H1 (cell line): ENCODE results near the gene CTIF. TPM values are rescaled to one million over a fixed set of nuclear protein-coding genes. Genes with fewer than 3 reads are reported as not detected.
A peak's percentile ranks its signal among the peaks of the same experiment; 100 is the strongest.

Source experiments
- CTCF ChIA-PET: fragments of 300-600 bp; sonication (Branson Sonifier 250); formaldehyde crosslinking; loops from one replicate; lab custom pipeline; 2021; ENCODE audit not compliant: partially characterized antibody; lab: Charles Lee
- POLR2A ChIA-PET: fragments of 300-600 bp; sonication (Branson Sonifier 250); formaldehyde crosslinking; loops from one replicate; lab custom pipeline; 2021; ENCODE audit warnings: inconsistent platforms; ENCODE audit not compliant: partially characterized antibody; lab: Charles Lee
- DNase-seq, 2 experiments: peaks; one replicate each; pipeline versions ENCODE4 v3.0.0 to v3.0.0-alpha.2; 2010 to 2022; ENCODE audit warnings: low spot score in 2 of 2, low read depth in 1 of 2, mixed read lengths in 1 of 2
- FAIRE-seq: peaks from 2 replicates; lab custom pipeline; 2011; peaks lifted over from hg19 to GRCh38; lab: Jason Lieb, UNC
- H2AFZ ChIP-seq: 2 replicates; pipeline ENCODE4 v1.8.1; 2012; ENCODE audit warnings: low read length, inconsistent platforms
- H2AK5ac ChIP-seq: 2 replicates; pipeline ENCODE4 v1.6.1; 2013; ENCODE audit warnings: low read depth, low read length
- H2BK120ac ChIP-seq: replicated peaks from 2 replicates; pipeline ENCODE3; 2013; ENCODE audit warnings: low read depth, low read length, inconsistent platforms
- H2BK12ac ChIP-seq: 2 replicates; pipeline ENCODE4 v1.6.1; 2013; ENCODE audit warnings: low read depth, low read length
- H2BK15ac ChIP-seq: 2 replicates; pipeline ENCODE4 v1.6.1; 2013; ENCODE audit warnings: low read length
- H2BK20ac ChIP-seq: 2 replicates; pipeline ENCODE4 v1.6.1; 2013; ENCODE audit warnings: low read length
- H2BK5ac ChIP-seq: 2 replicates; pipeline ENCODE4 v1.6.1; 2013; ENCODE audit warnings: low read depth, low read length
- H3K14ac ChIP-seq: 2 replicates; pipeline ENCODE4 v1.6.1; 2013; ENCODE audit warnings: inconsistent platforms; ENCODE audit not compliant: insufficient read length
- H3K18ac ChIP-seq: 2 replicates; pipeline ENCODE4 v1.6.1; 2013; ENCODE audit warnings: low read length; ENCODE audit errors: extremely low read depth
- H3K23ac ChIP-seq: 2 replicates; pipeline ENCODE4 v1.6.1; 2013; ENCODE audit warnings: inconsistent platforms; ENCODE audit not compliant: insufficient read length
- H3K23me2 ChIP-seq: 2 replicates; pipeline ENCODE4 v1.6.1; 2013; ENCODE audit warnings: low read depth, low read length
- H3K27ac ChIP-seq: 2 replicates; pipeline ENCODE4 v1.6.1; 2011; ENCODE audit warnings: low read depth, low read length, inconsistent platforms
- H3K27me3 ChIP-seq, 4 experiments: replicated peaks in 1 of 4; 1 replicate in 1 of 4; 2 replicates in 3 of 4; pipeline versions ENCODE4 v1.6.1 to v1.8.1; 2011 to 2013; ENCODE audit warnings: low read length in 3 of 4, mild to moderate bottlenecking in 3 of 4, inconsistent platforms in 2 of 4, mixed read lengths in 2 of 4, moderate library complexity in 1 of 4; ENCODE audit not compliant: control insufficient read depth in 3 of 4, insufficient read depth in 3 of 4; ENCODE audit errors: extremely low read depth in 1 of 4
- H3K36me3 ChIP-seq, 4 experiments: 2 replicates each; pipeline versions ENCODE4 v1.6.1 to v1.8.1; 2011 to 2013; ENCODE audit warnings: mild to moderate bottlenecking in 4 of 4, low read length in 3 of 4, moderate library complexity in 2 of 4, control low read depth in 1 of 4, inconsistent platforms in 1 of 4; ENCODE audit not compliant: insufficient read depth in 4 of 4, control insufficient read depth in 2 of 4
- H3K4ac ChIP-seq: replicated peaks from 2 replicates; pipeline ENCODE3; 2013; ENCODE audit warnings: low read length, low read depth, mixed read lengths, inconsistent platforms; ENCODE audit not compliant: insufficient read length
- H3K4me1 ChIP-seq, 4 experiments: replicated peaks in 1 of 4; 1 replicate in 1 of 4; 2 replicates in 3 of 4; pipeline versions ENCODE4 v1.6.1 to v1.8.1; 2011 to 2013; ENCODE audit warnings: low read length in 3 of 4, inconsistent platforms in 2 of 4, mixed read lengths in 1 of 4; ENCODE audit not compliant: insufficient read depth in 4 of 4, control insufficient read depth in 3 of 4
- H3K4me2 ChIP-seq, 2 experiments: 2 replicates each; pipeline versions ENCODE4 v1.6.1 to v1.8.1; 2011 to 2013; ENCODE audit warnings: low read depth in 2 of 2, low read length in 2 of 2, control low read depth in 1 of 2, inconsistent platforms in 1 of 2, mild to moderate bottlenecking in 1 of 2; ENCODE audit not compliant: insufficient read depth in 1 of 2
- H3K4me3 ChIP-seq, 4 experiments: fragments of 200-600, 300-600 bp in 1 of 4; sonication (generic), shearing (Covaris generic), sonication (Bioruptor Twin) in 1 of 4; 2 replicates each; pipeline versions ENCODE4 v1.5.1 to v1.8.1; 2011 to 2016; ENCODE audit warnings: low read length in 4 of 4, low read depth in 3 of 4, control low read depth in 2 of 4, inconsistent platforms in 2 of 4, mild to moderate bottlenecking in 2 of 4, mixed read lengths in 1 of 4, moderate library complexity in 1 of 4; ENCODE audit not compliant: insufficient read depth in 2 of 4; ENCODE audit errors: extremely low read depth in 1 of 4
- H3K56ac ChIP-seq: replicated peaks from 2 replicates; pipeline ENCODE3; 2013; ENCODE audit warnings: low read depth, mild to moderate bottlenecking, mixed read lengths, low read length, inconsistent platforms; ENCODE audit not compliant: insufficient read length
- H3K79me1 ChIP-seq: 2 replicates; pipeline ENCODE4 v1.6.1; 2013; ENCODE audit warnings: low read depth, low read length, control low read depth
- H3K79me2 ChIP-seq, 2 experiments: 2 replicates each; pipeline versions ENCODE4 v1.6.1 to v1.8.1; 2012 to 2013; ENCODE audit warnings: low read length in 2 of 2, mild to moderate bottlenecking in 2 of 2, inconsistent platforms in 1 of 2; ENCODE audit not compliant: insufficient read depth in 2 of 2, control insufficient read depth in 1 of 2
- H3K9ac ChIP-seq, 4 experiments: replicated peaks in 1 of 4; 1 replicate in 1 of 4; 2 replicates in 3 of 4; pipeline versions ENCODE4 v1.6.1 to v1.8.1; 2011 to 2013; ENCODE audit warnings: low read depth in 3 of 4, low read length in 3 of 4, control low read depth in 2 of 4, mild to moderate bottlenecking in 2 of 4, moderate library complexity in 2 of 4, inconsistent platforms in 1 of 4; ENCODE audit errors: extremely low read depth in 1 of 4
- H3K9me3 ChIP-seq, 2 experiments: 2 replicates each; pipeline versions ENCODE4 v1.6.1 to v1.8.1; 2012 to 2013; ENCODE audit warnings: mild to moderate bottlenecking in 2 of 2, moderate library complexity in 2 of 2, control low read depth in 1 of 2, inconsistent platforms in 1 of 2, low read depth in 1 of 2, low read length in 1 of 2, mixed read lengths in 1 of 2; ENCODE audit not compliant: insufficient read depth in 2 of 2
- H4K20me1 ChIP-seq, 2 experiments: replicated peaks in 1 of 2; 2 replicates each; pipeline versions ENCODE3 to v1.8.1; 2011 to 2013; ENCODE audit warnings: inconsistent platforms in 2 of 2, low read length in 2 of 2, mild to moderate bottlenecking in 1 of 2; ENCODE audit not compliant: insufficient read depth in 2 of 2, control insufficient read depth in 1 of 2
- H4K5ac ChIP-seq: 2 replicates; pipeline ENCODE4 v1.6.1; 2013; ENCODE audit warnings: low read length, low read depth, mixed read lengths, inconsistent platforms; ENCODE audit not compliant: insufficient read length
- H4K8ac ChIP-seq: 2 replicates; pipeline ENCODE4 v1.8.0; 2013; ENCODE audit warnings: mild to moderate bottlenecking, moderate library complexity, low read length, inconsistent platforms; ENCODE audit not compliant: insufficient read depth; ENCODE audit errors: extremely low read depth
- H4K91ac ChIP-seq: replicated peaks from 2 replicates; pipeline ENCODE3; 2013; ENCODE audit warnings: low read length, mixed read lengths, inconsistent platforms; ENCODE audit not compliant: insufficient read length
- KDM1A ChIP-seq: fragments of 200-600, 300-600 bp; sonication (generic); IDR thresholded peaks from 2 replicates; pipeline ENCODE4 v1.7.1; 2016; ENCODE audit warnings: mild to moderate bottlenecking, low read length, borderline replicate concordance
- SIN3A ChIP-seq, 2 experiments: IDR thresholded peaks in 1 of 2; conservative IDR thresholded peaks in 1 of 2; 2 replicates each; pipeline ENCODE4 v1.6.1; 2011 to 2012; ENCODE audit warnings: low read length in 2 of 2, improper control_type of control experiment in 1 of 2, low read depth in 1 of 2, mild to moderate bottlenecking in 1 of 2
- WGBS, 2 experiments: shearing (Covaris generic) in 1 of 2; methylation state at CpG; one replicate each; pipeline versions ENCODE4 v1.1.6 to v1.1.7; 2013 to 2015; ENCODE audit warnings: low lambda C conversion rate in 2 of 2, mixed read lengths in 2 of 2, inconsistent platforms in 1 of 2, low coverage in 1 of 2, missing lambda C conversion rate in 1 of 2; ENCODE audit not compliant: insufficient replicate concordance in 2 of 2, insufficient coverage in 1 of 2, insufficient read length in 1 of 2; ENCODE audit errors: extremely low coverage in 1 of 2, missing lambda C conversion rate in 1 of 2; 5-methylcytosine and 5-hydroxymethylcytosine counted together
- polyA plus RNA-seq, 7 experiments: library from polyadenylated mRNA; depleted of rRNA in 3 of 7; stranded (reverse) in 5 of 7; unstranded in 2 of 7; fragments of >200 nt in 5 of 7; fragments of 200-250 nt in 2 of 7; gene quantifications; 1 replicate in 5 of 7; 2 replicates in 1 of 7; 4 replicates in 1 of 7; pipeline versions ENCODE4 v1.2.1 to v1.2.3, GENCODE V29; 2011 to 2013; ENCODE audit warnings: missing spikeins in 2 of 7, mixed read lengths in 2 of 7
- total RNA-seq: library from RNA; stranded (reverse); fragmentation: NEBNext Ultra II Directional; extraction: Animal tissue kit (Norgen Biotek cat#: 25700); gene quantifications from 2 replicates; pipeline ENCODE4 v1.2.1, GENCODE V29; 2021

Gene CTIF
- total and polyA plus RNA-seq, 2 of the 8 experiments (the other 6 are each of a cell fraction or from before 2014, with no cell fraction given): 9.0 to 17.8 TPM

DNA sequence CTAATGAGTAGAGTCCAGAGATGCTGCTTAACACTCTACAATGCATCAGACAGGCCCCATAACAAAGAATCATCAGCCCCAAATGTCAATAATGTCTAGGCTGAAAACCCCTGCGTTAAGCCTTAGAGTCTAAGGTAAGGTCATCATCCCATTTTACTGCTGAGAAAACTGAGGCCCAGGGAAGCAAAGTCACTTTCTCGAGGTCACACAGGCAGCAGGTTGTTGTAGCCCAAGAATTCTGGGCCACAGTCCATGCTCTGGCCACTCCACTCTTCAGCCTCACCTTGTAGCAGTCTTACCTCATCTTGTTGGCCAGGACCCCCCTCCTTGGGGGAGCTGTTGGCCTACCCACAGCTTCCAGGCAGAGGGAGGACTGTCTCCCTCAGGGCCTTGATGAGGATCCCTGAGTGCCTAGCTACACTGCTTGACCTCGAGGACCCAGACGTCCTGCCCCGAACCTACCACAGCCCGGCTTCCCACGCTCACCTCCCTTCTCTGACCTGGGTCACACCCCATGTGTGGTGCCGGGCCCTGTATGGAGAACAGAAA is 357.6 kb downstream of the CTIF start:
- no peak overlapping the region for H3K4ac ChIP-seq
- H3K36me3 ChIP-seq: no peaks in the 10 kb centered on the region
- no peaks in the 10 kb centered on the region for H3K79me2 ChIP-seq
- peak overlapping the region; percentile 22; the same call in 1 of the 2 replicates for H4K8ac ChIP-seq
- no peak overlapping the region for H3K23ac ChIP-seq
- H2BK5ac ChIP-seq: no peak overlapping the region
- no peak overlapping the region for H3K4me3 ChIP-seq
- no peak for TF ChIP-seq SIN3A (conservative IDR thresholded peaks at IDR 0.05 in 1 of 2, IDR thresholded peaks at IDR 0.05 in 1 of 2; ENCODE audit: low read depth in 1 of 2, low read length in 2 of 2)
- TF ChIP-seq KDM1A: peak; percentile 65; the same call in 1 of the 2 replicates
- H2BK120ac ChIP-seq: peak overlapping the region; percentile 31
- peak overlapping the region; percentile 17 for H4K91ac ChIP-seq
- no peaks in the 10 kb centered on the region for H4K20me1 ChIP-seq
- peak overlapping the region; percentile 15; the same call in 1 of the 2 replicates for H3K18ac ChIP-seq
- H3K9ac ChIP-seq: no peak overlapping the region
- no peak overlapping the region for H4K5ac ChIP-seq
- no peak for DNase-seq
- FAIRE-seq: no peak
- peak overlapping the region; percentile 80; the same call in 1 of the 2 replicates for H2BK12ac ChIP-seq
- H3K9me3 ChIP-seq: no peaks in the 10 kb centered on the region
- H2BK15ac ChIP-seq: peak overlapping the region; percentile 95; the same call in 1 of the 2 replicates
- no peak overlapping the region for H3K14ac ChIP-seq
- POLR2A ChIA-PET: interaction anchor here (0.6 to 2.0 kb wide), 2 partner anchors 45 to 218 kb away, joined by 3 to 4 read pairs; no protein-coding TSS in a partner anchor
- CTCF ChIA-PET: interaction anchor here (0.9 to 2.7 kb wide), 12 partner anchors 11 to 222 kb away, joined by 3 to 16 read pairs (median 5); no protein-coding TSS in a partner anchor
- H2BK20ac ChIP-seq: no peak overlapping the region
- no peak overlapping the region for H3K27ac ChIP-seq
- no peaks in the 10 kb centered on the region for H3K27me3 ChIP-seq
- H2AK5ac ChIP-seq: no peak overlapping the region
- H3K4me2 ChIP-seq: no peak overlapping the region
- peaks cover 7% of the 10 kb centered on the region; the same call in 1 of the 2 replicates for H3K23me2 ChIP-seq
- H3K4me1 ChIP-seq: peaks cover 0 to 5% (median 1%) of the 10 kb centered on the region in 4 experiments; a peak in 2 of 7 replicates
- H3K79me1 ChIP-seq: no peaks in the 10 kb centered on the region
- H3K56ac ChIP-seq: no peak overlapping the region
- peak overlapping the region; percentile 60; the same call in 1 of the 2 replicates for H2AFZ ChIP-seq
- WGBS, 2 experiments: 98% methylated on average over 8 of the region's 8 CpGs; no CpG with 5 or more reads in 1 of the 2 experiments
